HL-60/S4 treated with phorbol 12-myristate 13-acetate at 8.2 ng/mL for 4 days and 3 days (cell line): ENCODE results near the gene GPR132.
"Not testable (repeated sequence)": the region's sequence is repeated elsewhere in the genome, so short reads cannot be mapped to it uniquely, and the experiment has no call there.

Source experiments
- in situ Hi-C: fragments of 300-500 bp; cut with MboI; formaldehyde crosslinking; loops from 2 replicates; pipeline ENCODE4 v1.15.0; 2022; ENCODE audit warnings: low sequenced_read_pairs

Gene GPR132

DNA sequence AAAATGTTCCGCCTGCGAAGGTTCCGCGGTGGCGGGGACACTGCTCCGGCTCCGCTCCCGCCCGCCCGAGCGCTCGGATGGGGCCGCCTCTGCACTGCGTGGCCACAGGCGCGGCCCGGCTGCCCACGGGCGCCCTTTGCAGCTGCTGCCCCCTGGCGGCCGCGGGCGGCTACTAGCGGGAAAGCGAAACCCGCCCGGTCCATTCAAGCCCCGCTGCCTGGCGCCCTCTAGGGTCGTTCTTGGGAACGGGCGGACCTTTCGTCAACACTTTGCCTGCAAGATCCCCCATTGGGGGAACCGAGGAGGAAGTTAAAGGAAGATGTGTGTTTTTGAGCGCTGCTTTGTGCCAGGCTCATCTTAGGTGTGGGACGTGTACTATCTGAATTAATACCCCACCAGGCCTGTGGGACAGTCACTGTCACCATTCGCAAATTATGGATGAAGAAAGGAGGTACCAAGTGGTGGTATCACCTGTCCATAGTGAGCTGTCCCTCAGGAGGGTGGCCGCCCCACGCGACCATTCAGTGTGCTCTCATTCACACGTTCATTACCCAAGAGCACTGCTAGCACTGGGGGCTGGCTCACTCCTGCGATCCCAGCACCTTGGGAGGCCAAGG is 19.4 kb downstream of the GPR132 start:
- in situ Hi-C loops: loop anchor here (5.0 kb wide), 1 partner anchor 64 kb away; no protein-coding TSS in a partner anchor

DNA sequence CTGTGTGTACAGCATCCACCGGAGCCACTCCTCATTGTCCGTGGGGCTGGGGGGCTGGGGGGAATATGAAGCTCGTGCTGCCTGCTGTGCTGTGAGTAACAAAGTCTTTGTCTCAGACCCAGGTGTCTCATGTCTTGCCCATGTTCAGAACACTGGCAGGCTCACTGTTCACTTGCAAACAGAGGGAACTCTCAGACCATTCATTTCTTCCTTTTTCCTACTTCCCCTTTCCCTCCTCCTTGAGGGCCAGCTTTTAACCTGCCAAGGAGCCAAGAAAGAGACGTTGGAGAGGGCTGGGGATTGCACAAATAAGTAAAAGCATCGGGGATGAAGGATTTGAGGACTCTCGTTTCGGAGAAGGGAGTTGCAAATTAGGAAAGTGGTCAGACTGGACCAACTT is 21.6 kb downstream of the GPR132 start:
- in situ Hi-C loops: no loop called here

GRCh38 chr14:105042813-105043212 is 22.4 kb downstream of the GPR132 start:
- in situ Hi-C loops: no loop called here

DNA sequence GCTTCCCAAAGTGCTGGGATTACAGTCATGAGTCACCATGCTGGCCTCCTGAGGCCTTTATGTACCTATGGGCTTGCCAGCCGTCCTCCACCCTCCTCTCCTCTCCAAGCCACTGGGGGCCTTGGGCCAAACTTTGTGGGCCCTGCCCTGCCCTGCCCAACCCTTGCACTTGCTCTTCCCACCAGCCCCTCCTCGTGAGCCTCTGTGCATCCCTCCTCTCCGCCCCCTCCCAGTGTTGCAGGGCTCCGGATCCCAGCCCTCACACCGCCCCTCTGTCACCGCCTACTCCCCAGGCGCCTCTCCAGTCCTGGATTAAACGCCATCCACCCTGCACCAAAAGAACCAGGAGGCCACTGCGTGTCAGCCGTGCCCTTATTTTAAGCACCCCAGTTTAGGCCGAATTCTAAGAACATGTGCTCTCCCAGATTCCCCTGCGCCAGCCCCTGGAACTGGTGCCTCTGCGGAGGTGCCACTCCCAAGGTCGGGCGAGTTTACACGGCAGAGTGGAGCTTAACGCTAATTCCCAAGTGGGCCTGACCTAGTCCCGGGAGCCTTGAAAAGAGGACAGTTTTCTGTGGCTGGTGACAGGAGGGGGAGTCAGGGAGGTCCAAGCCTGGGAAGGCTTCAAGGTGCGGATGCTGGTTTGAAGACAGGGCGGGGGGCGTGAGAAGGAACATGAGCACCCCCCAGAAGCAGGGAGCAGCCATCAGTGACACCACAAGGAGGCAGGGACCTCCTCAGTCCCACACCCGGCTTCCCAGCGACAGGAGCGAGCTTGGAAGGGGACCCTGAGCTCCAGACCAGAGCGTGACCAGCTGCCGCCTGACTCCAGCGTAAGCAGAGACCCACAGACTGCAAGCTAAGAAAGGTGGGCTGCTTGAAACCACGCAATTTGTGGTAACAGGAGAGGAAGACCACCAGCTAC is 23.1 kb downstream of the GPR132 start:
- in situ Hi-C loops: no loop called here

- in situ Hi-C loops: no loop called here
Observed at GRCh38 chr14:105039458-105040205, 25.6 kb downstream of the GPR132 start.

GRCh38 chr14:105035616-105036015 is 29.6 kb downstream of the GPR132 start:
- in situ Hi-C loops: not testable (repeated sequence)

DNA sequence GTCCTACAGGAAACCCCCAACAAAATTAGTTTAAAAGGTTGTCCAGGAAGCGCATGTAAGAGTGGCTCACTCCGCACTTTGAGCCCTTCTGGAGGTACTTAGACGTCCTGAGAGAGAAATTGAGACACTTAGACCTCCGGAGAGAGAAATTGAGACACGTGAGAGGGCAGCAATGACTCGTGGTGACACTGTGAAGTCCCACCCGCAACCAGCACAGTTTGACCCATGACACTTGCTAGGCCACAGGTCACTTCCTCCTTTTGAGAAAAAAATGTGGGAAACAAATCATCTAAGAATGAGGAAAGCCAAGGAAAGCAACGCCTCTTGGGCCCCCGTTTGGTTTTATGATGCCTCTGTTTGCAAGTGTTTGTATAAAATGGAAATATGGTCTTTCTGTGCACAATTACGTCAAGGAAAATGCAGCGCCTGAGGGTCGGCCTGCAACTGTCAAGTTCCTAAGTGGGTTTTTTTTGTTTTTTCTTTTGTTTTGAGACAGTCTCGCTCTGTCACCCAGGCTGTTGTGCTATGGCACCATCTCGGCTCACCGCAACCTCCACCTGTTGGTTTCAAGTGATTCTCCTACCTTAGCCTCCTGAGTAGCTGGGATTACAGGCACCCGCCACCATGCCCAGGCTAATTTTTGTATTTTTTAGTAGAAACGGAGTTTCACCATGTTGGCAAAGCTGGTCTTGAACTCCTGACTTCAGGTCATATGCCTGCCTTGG is 30.8 kb downstream of the GPR132 start:
- in situ Hi-C loops: no loop called here

GRCh38 chr14:105033412-105033900 is 31.8 kb downstream of the GPR132 start:
- in situ Hi-C loops: not testable (repeated sequence)

GRCh38 chr14:105032451-105032901 is 32.8 kb downstream of the GPR132 start:
- in situ Hi-C loops: not testable (repeated sequence)

DNA sequence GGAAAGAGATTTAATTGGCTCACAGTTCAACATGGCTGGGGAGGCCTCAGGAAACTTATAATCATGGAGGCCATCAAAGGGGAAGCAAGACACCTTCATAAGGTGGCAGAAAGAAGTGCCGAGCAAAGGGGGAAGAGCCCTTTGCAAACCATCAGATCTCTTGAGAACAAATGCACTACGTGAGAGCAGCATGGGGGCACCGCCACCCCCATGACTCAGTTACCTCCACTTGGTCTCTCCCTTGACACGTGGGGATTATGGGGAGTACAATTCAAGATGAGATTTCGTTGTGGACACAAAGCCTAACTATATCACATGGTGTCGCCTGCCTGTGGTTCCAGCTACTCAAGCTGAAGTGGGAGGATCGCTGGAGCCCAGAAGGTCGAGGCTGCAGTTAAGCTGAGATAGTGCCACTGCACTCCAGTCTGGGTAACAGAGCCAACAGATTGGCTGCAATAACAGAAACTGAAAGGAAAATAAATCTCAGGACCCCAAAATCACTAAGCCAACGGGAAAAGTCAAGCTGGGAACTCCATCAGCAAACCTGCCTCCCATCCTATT is 34.3 kb downstream of the GPR132 start:
- in situ Hi-C loops: no loop called here

DNA sequence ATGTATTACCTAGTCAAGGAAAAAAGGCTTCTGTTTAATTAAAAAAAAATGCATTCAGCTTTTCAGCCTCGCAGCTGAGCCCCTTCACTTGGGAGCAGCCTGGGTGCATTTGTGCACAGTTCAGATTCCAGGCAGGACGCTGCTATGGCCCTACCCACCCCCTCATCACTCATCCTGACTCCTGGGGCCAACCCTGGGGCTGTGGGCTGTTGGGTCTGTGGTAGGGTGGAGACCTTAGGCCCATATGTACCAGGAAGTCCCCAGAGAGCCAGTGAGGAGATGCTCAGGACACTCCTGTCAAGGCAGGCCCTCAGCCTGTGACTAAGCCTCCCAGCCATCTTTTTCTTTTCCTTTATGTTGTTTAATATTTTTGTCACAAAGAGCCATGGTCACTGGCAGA is 35.0 kb downstream of the GPR132 start:
- in situ Hi-C loops: no loop called here

DNA sequence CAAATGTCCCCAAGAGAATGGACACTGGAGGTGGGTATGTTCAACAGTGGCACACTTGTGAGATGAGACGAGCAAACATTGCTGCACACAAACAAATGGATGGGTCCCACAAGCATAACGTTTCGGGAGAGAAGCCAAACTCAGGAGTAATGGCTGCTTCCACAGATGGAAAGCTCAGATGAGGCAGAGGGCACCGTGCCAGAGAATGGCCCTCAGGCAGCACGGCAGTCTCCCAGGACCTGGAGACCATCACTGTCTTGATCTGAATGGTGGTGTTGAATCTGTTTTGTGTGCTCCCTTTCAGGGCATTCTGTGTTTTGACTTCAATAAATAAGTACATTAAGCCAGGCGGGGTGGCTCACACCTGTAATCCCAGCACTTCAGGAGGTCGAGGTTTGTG is 35.8 kb downstream of the GPR132 start:
- in situ Hi-C loops: no loop called here

- in situ Hi-C loops: no loop called here
Observed at GRCh38 chr14:105028251-105028927, 36.8 kb downstream of the GPR132 start.

DNA sequence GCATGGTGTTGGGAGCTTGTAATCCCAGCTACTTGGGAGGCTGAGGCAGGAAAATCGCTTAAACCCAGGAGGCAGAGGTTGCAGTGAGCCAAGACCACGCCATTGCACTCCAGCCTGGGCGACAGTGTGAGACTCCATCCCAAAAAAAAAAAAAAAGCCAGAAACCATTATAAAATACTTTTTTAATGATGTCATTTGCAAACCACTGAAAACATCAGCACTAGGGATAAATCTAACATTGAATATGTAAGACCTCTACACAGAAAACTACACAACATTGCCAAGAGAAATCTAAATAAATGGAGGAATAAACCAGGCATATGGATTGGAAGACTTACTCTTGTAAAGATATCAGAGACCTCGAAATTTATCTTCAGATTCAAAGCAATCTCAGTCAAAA is 37.5 kb downstream of the GPR132 start:
- in situ Hi-C loops: not testable (repeated sequence)

DNA sequence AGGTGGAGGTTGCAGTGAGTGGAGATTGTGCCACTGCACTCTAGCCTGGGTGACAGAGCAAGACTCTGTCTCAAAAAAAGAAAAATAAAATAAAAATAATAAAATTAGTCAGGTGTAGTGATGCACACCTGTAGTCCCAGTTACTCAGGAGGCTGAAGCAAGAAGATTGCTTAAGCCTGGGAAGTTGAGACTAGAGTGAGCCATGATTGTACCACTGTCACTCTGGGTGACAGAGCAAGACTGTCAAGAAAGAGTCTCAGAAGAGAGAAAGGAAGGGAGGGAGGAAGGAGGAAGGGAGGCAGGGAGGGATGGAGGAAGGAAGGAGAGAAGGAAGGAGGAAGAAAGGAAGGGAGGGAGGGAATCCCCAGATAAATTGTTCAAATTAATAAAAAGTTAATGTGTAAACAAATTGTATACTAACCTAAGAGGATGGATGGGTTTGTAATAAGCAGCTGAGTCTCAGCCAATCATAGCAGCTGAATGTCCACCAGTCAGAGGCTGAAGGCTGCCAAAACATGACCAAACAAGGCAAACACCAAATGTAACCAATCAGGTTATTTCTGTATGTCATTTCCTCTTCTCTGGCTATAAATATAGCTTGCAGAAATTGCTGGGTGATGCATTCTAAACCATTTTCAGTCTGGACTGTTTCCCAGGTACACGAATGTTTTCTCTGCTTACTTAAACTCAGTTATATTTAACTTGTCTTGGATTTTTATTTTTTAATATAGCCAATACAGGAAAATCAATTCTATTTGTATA is 38.2 kb downstream of the GPR132 start:
- in situ Hi-C loops: no loop called here

GRCh38 chr14:105026033-105026785 is 39.0 kb downstream of the GPR132 start:
- in situ Hi-C loops: no loop called here

GRCh38 chr14:105025429-105025828 is 39.8 kb downstream of the GPR132 start:
- in situ Hi-C loops: no loop called here

DNA sequence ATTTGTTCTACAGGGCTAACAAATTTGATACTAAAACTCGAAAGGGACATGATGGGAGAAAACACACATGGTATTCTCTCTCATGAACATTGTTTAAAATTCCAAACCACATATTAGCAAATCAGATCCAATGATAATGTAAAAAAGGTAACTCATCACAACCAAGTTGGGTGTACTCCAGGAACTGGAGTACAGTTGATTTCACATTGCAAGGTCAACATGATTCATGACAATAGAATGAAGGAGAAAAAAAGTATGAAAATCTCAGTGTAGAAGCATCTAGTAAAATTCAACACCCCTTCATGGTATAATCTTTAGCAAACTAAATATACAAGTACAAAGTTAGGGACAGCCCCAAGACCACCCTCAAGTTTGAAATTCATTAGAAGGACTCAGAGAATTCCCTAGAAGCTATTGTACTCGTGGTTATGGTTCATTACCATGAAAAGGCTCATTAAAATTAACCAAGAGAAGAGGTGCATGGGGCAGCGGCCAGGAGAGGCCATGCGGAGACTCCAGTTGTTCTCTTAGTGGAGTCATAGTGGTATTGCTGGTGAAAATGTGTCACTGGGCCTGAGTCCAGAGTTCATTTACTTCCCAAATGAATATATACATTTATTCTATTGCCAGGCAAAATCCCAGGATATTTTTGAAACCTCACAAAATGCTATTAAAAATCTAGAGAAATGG is 41.3 kb downstream of the GPR132 start:
- in situ Hi-C loops: no loop called here
